HUES64 (cell line): Measurements from ENCODE around the gene GTF2IRD1.

Source experiments
- H3K27ac ChIP-seq: 2 replicates; pipeline ENCODE4 v1.7.0; 2013; ENCODE audit warnings: low read depth, low read length, inconsistent platforms
- H3K27me3 ChIP-seq: 2 replicates; pipeline ENCODE4 v1.6.1; 2013; ENCODE audit warnings: mild to moderate bottlenecking, low read length; ENCODE audit not compliant: insufficient read depth
- H3K36me3 ChIP-seq: 2 replicates; pipeline ENCODE4 v1.6.1; 2013; ENCODE audit warnings: mild to moderate bottlenecking, low read length; ENCODE audit not compliant: insufficient read depth
- H3K4me1 ChIP-seq: 2 replicates; pipeline ENCODE4 v1.6.1; 2013; ENCODE audit warnings: mild to moderate bottlenecking, low read length, moderate library complexity; ENCODE audit not compliant: insufficient read depth
- H3K4me3 ChIP-seq: 2 replicates; pipeline ENCODE4 v1.5.1; 2013; ENCODE audit warnings: mild to moderate bottlenecking, low read length, moderate library complexity
- H3K9ac ChIP-seq: 2 replicates; pipeline ENCODE4 v1.6.1; 2013; ENCODE audit warnings: mild to moderate bottlenecking, low read depth, low read length
- H3K9me3 ChIP-seq: 2 replicates; pipeline ENCODE4 v1.6.1; 2013; ENCODE audit warnings: low read depth, low read length; ENCODE audit not compliant: insufficient read depth
- WGBS: fragments of 150-250, 120-280 bp; methylation state at CpG from one replicate; pipeline ENCODE4 v1.1.7; 2013; ENCODE audit warnings: missing lambda C conversion rate; 5-methylcytosine and 5-hydroxymethylcytosine counted together

The GTF2IRD1 gene

GRCh38 chr7:74455291-74455804 is 1.6 kb downstream of the GTF2IRD1 start:
- no peaks in the 10 kb centered on the region for H3K9me3 ChIP-seq
- 0 out of 2 replicates have a peak overlapping the region, but pooled peaks have one; percentile 25 for H3K27ac ChIP-seq
- H3K4me1 ChIP-seq: no peaks in the 10 kb centered on the region; the same call in none of the 2 replicates
- no peaks in the 10 kb centered on the region for H3K36me3 ChIP-seq
- 79% methylated on average over 13 of the region's 13 CpGs for WGBS
- H3K9ac ChIP-seq: no peak overlapping the region
- H3K27me3 ChIP-seq: no peaks in the 10 kb centered on the region
- peak overlapping the region; percentile 68 for H3K4me3 ChIP-seq

GRCh38 chr7:74455928-74456327 is 2.2 kb downstream of the GTF2IRD1 start:
- Histone ChIP-seq H3K9me3 (no peaks in the 10 kb centered on the region), H3K4me3 (no peak overlapping the region), H3K36me3 (no peaks in the 10 kb centered on the region), H3K27ac (no peak overlapping the region), H3K27me3 (no peaks in the 10 kb centered on the region), H3K4me1 (no peaks in the 10 kb centered on the region; the same call in none of the 2 replicates), H3K9ac (no peak overlapping the region)
- 87% methylated on average over 6 of the region's 6 CpGs for WGBS

GRCh38 chr7:74457007-74457406 is 3.3 kb downstream of the GTF2IRD1 start:
- no peak overlapping the region for H3K9ac ChIP-seq
- H3K4me3 ChIP-seq: no peak overlapping the region
- H3K36me3 ChIP-seq: no peaks in the 10 kb centered on the region
- no peaks in the 10 kb centered on the region for H3K27me3 ChIP-seq
- no peaks in the 10 kb centered on the region for H3K9me3 ChIP-seq
- H3K27ac ChIP-seq: no peak overlapping the region
- no peaks in the 10 kb centered on the region; the same call in none of the 2 replicates for H3K4me1 ChIP-seq
- WGBS: 94% methylated on average over 5 of the region's 5 CpGs

- 93% methylated on average over 15 of the region's 15 CpGs for WGBS
These were observed 8.4 kb downstream of the GTF2IRD1 start for GRCh38 chr7:74461970-74462706.

GRCh38 chr7:74462707-74463100 is 9.0 kb downstream of the GTF2IRD1 start:
- no peak overlapping the region for H3K4me3 ChIP-seq
- H3K36me3 ChIP-seq: no peaks in the 10 kb centered on the region
- 87% methylated on average over 11 of the region's 11 CpGs for WGBS
- no peaks in the 10 kb centered on the region for H3K4me1 ChIP-seq
- H3K9ac ChIP-seq: no peak overlapping the region; the same call in 1 of the 2 replicates
- H3K27ac ChIP-seq: no peak overlapping the region
- no peaks in the 10 kb centered on the region for H3K27me3 ChIP-seq
- no peaks in the 10 kb centered on the region for H3K9me3 ChIP-seq

More at GRCh38 chr7:74461970-74462706, 8.4 kb downstream of the GTF2IRD1 start:
- H3K4me1 ChIP-seq: no peaks in the 10 kb centered on the region; the same call in 1 of the 2 replicates
- H3K27ac ChIP-seq: no peak overlapping the region
- no peak overlapping the region for H3K9ac ChIP-seq
- H3K27me3 ChIP-seq: no peaks in the 10 kb centered on the region
- no peaks in the 10 kb centered on the region for H3K9me3 ChIP-seq
- H3K4me3 ChIP-seq: no peak overlapping the region
- H3K36me3 ChIP-seq: no peaks in the 10 kb centered on the region

GRCh38 chr7:74464931-74465886 is 11.5 kb downstream of the GTF2IRD1 start:
- H3K9me3 ChIP-seq: no peaks in the 10 kb centered on the region
- H3K4me1 ChIP-seq: no peaks in the 10 kb centered on the region
- H3K27ac ChIP-seq: no peak overlapping the region
- no peak overlapping the region for H3K4me3 ChIP-seq
- H3K36me3 ChIP-seq: no peaks in the 10 kb centered on the region
- no peak overlapping the region for H3K9ac ChIP-seq
- no peaks in the 10 kb centered on the region for H3K27me3 ChIP-seq
- whole genome bisulfite sequencing: 91% methylated on average over 7 of the region's 7 CpGs

GRCh38 chr7:74466196-74466813 is 12.6 kb downstream of the GTF2IRD1 start:
- WGBS: 84% methylated on average over 21 of the region's 21 CpGs
- Histone ChIP-seq H3K27me3 (no peaks in the 10 kb centered on the region), H3K9me3 (no peaks in the 10 kb centered on the region), H3K27ac (no peak overlapping the region), H3K4me1 (no peaks in the 10 kb centered on the region), H3K36me3 (no peaks in the 10 kb centered on the region), H3K9ac (no peak overlapping the region), H3K4me3 (no peak overlapping the region)

- no peaks in the 10 kb centered on the region for H3K9me3 ChIP-seq
- WGBS: 96% methylated on average over 9 of the region's 9 CpGs
- H3K9ac ChIP-seq: no peak overlapping the region
- H3K27ac ChIP-seq: no peak overlapping the region
- no peaks in the 10 kb centered on the region for H3K36me3 ChIP-seq
- no peaks in the 10 kb centered on the region for H3K4me1 ChIP-seq
- H3K4me3 ChIP-seq: no peak overlapping the region
- H3K27me3 ChIP-seq: no peaks in the 10 kb centered on the region
These were observed 14.2 kb downstream of the GTF2IRD1 start for GRCh38 chr7:74467876-74468275.

GRCh38 chr7:74470504-74470903 is 16.8 kb downstream of the GTF2IRD1 start:
- Histone ChIP-seq H3K36me3 (no peaks in the 10 kb centered on the region), H3K4me1 (no peaks in the 10 kb centered on the region), H3K9me3 (no peaks in the 10 kb centered on the region), H3K9ac (no peak overlapping the region), H3K27ac (no peak overlapping the region), H3K4me3 (no peak overlapping the region), H3K27me3 (no peaks in the 10 kb centered on the region)
- 95% methylated on average over 8 of the region's 8 CpGs for WGBS

GRCh38 chr7:74473116-74473515 is 19.4 kb downstream of the GTF2IRD1 start:
- Histone ChIP-seq H3K27me3 (no peaks in the 10 kb centered on the region), H3K4me1 (no peaks in the 10 kb centered on the region), H3K9me3 (no peaks in the 10 kb centered on the region), H3K36me3 (no peaks in the 10 kb centered on the region), H3K9ac (no peak overlapping the region), H3K27ac (no peak overlapping the region), H3K4me3 (no peak overlapping the region)
- WGBS: 90% methylated on average over 5 of the region's 5 CpGs
